ENCODE data around the gene B3GALNT1. TPM values are rescaled to one million over a fixed set of nuclear protein-coding genes. Genes with fewer than 3 reads are reported as not detected.

B3GALNT1 gene
- total RNA-seq, 4 donors from 2014 or later: 3.0 to 8.0 (median 6.4) TPM

Other genes with a start within 250 kb of the B3GALNT1 start
- gene NMD3, start 116.0 kb upstream of the B3GALNT1 start, total RNA-seq: 10 to 100 TPM; 24.5 to 56.1 (median 38.3) TPM